Cardiac muscle cell (in vitro differentiated cells and primary cell): Measurements from ENCODE around the gene TMA16. TPM values are rescaled to one million over a fixed set of nuclear protein-coding genes. Genes with fewer than 3 reads are reported as not detected.
"Not testable (repeated sequence)": the region's sequence is repeated elsewhere in the genome, so short reads cannot be mapped to it uniquely, and the experiment has no call there.

ENCODE experiments used
- DNase-seq, 2 donors: peaks; one replicate each; pipeline versions ENCODE4 v3.0.0 to v3.0.0-alpha.2; 2010 to 2017; ENCODE audit warnings: low read depth in 1 of 2, low spot score in 1 of 2
- H3K27ac ChIP-seq: fragments of 200-600 bp; sonication (generic); 2 replicates; pipeline ENCODE4 v1.5.1; 2016
- H3K27me3 ChIP-seq: fragments of 200-600 bp; sonication (generic); 2 replicates; pipeline ENCODE4 v1.6.0; 2016; ENCODE audit warnings: control low read depth
- H3K36me3 ChIP-seq: fragments of 200-600 bp; sonication (generic); 2 replicates; pipeline ENCODE4 v1.5.1; 2016; ENCODE audit warnings: control low read depth
- H3K4me1 ChIP-seq: fragments of 200-600 bp; sonication (generic); 2 replicates; pipeline ENCODE4 v1.8.1; 2017; ENCODE audit warnings: low read depth, mild to moderate bottlenecking, mixed run types
- H3K4me3 ChIP-seq: fragments of 200-600 bp; sonication (generic); 2 replicates; pipeline ENCODE4 v1.5.1; 2016; ENCODE audit warnings: mild to moderate bottlenecking
- H3K9me3 ChIP-seq: fragments of 200-600 bp; sonication (generic); 2 replicates; pipeline ENCODE4 v1.5.1; 2017; ENCODE audit warnings: low read depth, mild to moderate bottlenecking, control low read depth
- polyA plus RNA-seq: library from polyadenylated mRNA; unstranded; fragments of >200 nt; fragmentation: Nextera tagmentation; extraction: Ambion mirVana; gene quantifications from 2 replicates; pipeline ENCODE4 v1.2.1, GENCODE V29; 2016
- total RNA-seq: library from RNA; depleted of rRNA; stranded (reverse); fragments of >200 nt; gene quantifications from 2 replicates; pipeline ENCODE4 v1.2.3, GENCODE V29; 2016
- TF ChIP-seq, protein P1 (sequence below): IDR thresholded peaks from 2 replicates; pipeline ENCODE4 v1.5.1; 2012; ENCODE audit warnings: low read depth, mild to moderate bottlenecking, low read length

Gene TMA16
- total and polyA plus RNA-seq, 2 experiments from 2014 or later: 28.6 to 36.2 TPM

DNA sequence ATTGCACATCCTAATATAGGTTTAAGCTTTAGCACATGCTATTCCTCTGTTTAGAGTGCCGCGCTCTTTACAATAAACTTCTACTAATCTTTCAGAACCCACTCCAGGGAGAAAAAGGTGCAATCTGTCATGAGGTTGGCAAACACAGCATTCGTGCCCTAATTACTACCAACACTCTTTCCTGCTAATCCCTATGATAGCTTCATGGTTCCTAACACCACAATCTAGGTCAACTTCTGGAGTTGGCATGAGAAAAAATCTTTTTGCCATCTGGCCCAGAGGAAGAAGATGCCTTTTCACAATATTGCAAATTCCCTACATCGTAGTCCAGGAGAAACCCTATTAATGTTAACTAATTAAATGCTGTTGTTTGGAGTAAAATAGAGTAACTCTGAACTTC, 39.6 kb downstream of the TMA16 start:
- DNase-seq: no peak
- Histone ChIP-seq H3K9me3 (no peaks in the 10 kb centered on the region), H3K27me3 (no peaks in the 10 kb centered on the region), H3K27ac (no peak overlapping the region), H3K4me1 (peaks cover 6% of the 10 kb centered on the region), H3K4me3 (no peak overlapping the region), H3K36me3 (peaks cover 22% of the 10 kb centered on the region)
- TF ChIP-seq, protein P1, sequence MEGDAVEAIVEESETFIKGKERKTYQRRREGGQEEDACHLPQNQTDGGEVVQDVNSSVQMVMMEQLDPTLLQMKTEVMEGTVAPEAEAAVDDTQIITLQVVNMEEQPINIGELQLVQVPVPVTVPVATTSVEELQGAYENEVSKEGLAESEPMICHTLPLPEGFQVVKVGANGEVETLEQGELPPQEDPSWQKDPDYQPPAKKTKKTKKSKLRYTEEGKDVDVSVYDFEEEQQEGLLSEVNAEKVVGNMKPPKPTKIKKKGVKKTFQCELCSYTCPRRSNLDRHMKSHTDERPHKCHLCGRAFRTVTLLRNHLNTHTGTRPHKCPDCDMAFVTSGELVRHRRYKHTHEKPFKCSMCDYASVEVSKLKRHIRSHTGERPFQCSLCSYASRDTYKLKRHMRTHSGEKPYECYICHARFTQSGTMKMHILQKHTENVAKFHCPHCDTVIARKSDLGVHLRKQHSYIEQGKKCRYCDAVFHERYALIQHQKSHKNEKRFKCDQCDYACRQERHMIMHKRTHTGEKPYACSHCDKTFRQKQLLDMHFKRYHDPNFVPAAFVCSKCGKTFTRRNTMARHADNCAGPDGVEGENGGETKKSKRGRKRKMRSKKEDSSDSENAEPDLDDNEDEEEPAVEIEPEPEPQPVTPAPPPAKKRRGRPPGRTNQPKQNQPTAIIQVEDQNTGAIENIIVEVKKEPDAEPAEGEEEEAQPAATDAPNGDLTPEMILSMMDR: no peak

DNA sequence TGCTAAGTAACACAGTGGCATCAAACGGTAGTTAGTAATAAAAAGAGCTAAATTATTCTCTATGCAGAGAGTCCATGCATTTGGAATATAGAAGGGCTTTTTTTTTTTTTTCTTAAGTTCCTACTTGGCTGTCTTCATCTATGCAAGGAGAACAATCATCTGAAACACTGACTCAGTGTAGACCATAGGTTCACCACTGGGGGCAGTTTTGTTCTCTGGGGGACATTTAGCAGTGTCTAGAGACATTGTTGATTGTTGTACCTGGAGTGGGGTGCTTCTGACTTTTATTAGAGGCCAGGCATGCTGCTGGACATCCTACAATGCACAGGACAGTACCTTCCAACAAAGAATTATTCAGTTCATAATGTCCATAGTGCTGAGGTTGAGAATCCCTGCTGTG, 41.2 kb downstream of the TMA16 start:
- H3K9me3 ChIP-seq: no peaks in the 10 kb centered on the region
- DNase-seq: no peak
- TF ChIP-seq, protein P1: no peak
- H3K27me3 ChIP-seq: no peaks in the 10 kb centered on the region
- no peak overlapping the region for H3K4me3 ChIP-seq
- H3K27ac ChIP-seq: no peak overlapping the region
- H3K4me1 ChIP-seq: peaks cover 6% of the 10 kb centered on the region
- H3K36me3 ChIP-seq: peaks cover 22% of the 10 kb centered on the region

DNA sequence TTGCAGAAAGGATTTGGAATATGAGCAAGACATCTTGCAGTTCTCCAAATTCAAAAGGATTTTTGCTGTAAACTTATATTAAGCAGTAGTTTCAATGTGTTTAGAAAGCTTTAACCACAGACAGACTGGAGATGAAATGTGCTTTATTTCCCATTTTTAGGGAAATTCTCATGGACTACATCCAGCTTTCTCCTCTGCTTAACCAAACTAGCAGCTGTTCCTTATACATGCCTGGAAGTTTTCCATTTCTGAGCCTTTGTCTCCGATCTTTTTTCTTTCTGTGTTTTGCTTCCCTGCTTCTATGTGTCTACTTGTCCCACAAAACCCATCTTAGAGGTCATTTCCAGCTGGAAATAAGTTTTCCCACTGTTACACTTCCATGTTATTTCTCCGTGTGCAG, 41.6 kb downstream of the TMA16 start:
- TF ChIP-seq, protein P1: no peak
- H3K36me3 ChIP-seq: peaks cover 18% of the 10 kb centered on the region
- no peak overlapping the region for H3K27ac ChIP-seq
- H3K4me1 ChIP-seq: peaks cover 6% of the 10 kb centered on the region
- DNase-seq: peak in 1 of 2 donors; percentile 9
- no peaks in the 10 kb centered on the region for H3K27me3 ChIP-seq
- H3K9me3 ChIP-seq: no peaks in the 10 kb centered on the region
- H3K4me3 ChIP-seq: no peak overlapping the region

DNA sequence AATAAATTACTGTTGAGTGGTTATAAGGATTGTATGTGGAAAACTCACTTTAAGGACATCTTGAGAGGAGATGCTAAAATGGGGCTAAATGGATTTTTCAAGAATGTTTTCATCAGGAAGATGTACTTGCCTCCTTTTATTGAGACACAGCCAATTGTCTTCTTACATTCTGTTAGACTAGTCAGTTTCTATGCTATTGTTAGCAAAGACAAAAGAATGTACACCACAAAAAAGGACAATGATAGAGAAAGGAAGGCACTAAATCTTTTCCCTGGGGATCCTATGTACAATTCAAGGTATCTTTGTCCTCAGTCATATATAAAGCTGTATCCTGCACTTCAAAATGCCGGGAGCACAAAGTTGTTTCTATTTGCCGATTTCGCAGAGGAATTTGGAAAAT, 42.6 kb downstream of the TMA16 start:
- TF ChIP-seq, protein P1: no peak
- H3K4me1 ChIP-seq: peaks cover 6% of the 10 kb centered on the region

DNA sequence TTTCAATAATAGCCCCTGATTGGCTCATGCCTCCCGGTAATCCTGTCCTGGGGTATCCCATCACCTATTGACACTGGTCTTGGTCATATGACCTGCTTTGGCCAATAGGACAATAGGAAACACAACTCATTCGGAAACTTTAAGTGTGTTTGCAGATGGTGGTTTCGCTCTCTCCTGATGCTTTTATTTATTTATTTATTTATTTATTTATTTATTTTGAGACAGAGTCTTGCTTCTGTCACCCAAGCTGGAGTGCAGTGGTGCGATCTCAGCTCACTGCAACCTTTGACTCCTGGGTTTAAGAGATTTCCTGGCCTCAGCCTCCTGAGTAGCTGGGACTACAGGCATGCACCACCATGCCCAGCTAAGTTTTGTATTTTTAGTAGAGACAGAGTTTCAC, 44.3 kb downstream of the TMA16 start:
- not testable (repeated sequence) for H3K27me3 ChIP-seq, H3K36me3 ChIP-seq, H3K9me3 ChIP-seq, H3K4me1 ChIP-seq, H3K4me3 ChIP-seq, H3K27ac ChIP-seq, DNase-seq

More for the DNA sequence above, 42.6 kb downstream of the TMA16 start:
- Histone ChIP-seq H3K27me3 (no peaks in the 10 kb centered on the region), H3K4me3 (no peak overlapping the region), H3K36me3 (peaks cover 7% of the 10 kb centered on the region), H3K27ac (no peak overlapping the region), H3K9me3 (no peaks in the 10 kb centered on the region)
- DNase-seq: no peak

DNA sequence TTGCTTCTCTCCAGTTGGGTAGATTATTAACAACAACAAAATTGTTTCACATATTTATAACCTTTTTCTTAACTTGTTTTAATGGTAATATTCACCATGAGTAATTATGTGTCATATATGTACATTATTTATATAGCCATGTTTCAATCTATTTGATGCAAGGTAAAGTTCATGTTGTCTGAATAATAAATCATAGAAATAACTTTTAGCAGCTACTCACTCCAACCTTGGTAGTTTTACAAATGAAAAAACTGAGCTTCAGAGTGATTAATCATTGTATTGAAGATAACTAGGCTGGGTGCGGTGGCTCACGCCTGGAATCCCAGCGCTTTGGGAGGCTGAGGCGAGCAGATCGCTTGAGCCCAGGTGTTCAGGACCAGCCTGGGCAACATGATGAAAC, 46.0 kb downstream of the TMA16 start:
- Histone ChIP-seq H3K4me1 (peaks cover 6% of the 10 kb centered on the region), H3K4me3 (no peak overlapping the region), H3K27me3 (no peaks in the 10 kb centered on the region), H3K9me3 (no peaks in the 10 kb centered on the region), H3K27ac (no peak overlapping the region), H3K36me3 (no peaks in the 10 kb centered on the region)
- TF ChIP-seq, protein P1: no peak
- DNase-seq: no peak
